Liver (tissue), 3 donors: ENCODE results near the gene ADGRG1.

Experiments
- EGR1 ChIP-seq, 2 donors: IDR thresholded peaks; 2 replicates each; pipeline ENCODE4 v1.6.1; 2016 to 2018; ENCODE audit warnings: antibody characterized with exemption in 2 of 2, low read depth in 2 of 2
- TF ChIP-seq, protein P1 (sequence below): fragments of 150-350 bp; IDR thresholded peaks from 2 replicates; pipeline ENCODE4 v1.5.1; 2017; ENCODE audit warnings: improper control_type of control experiment, low read depth, low read length; ENCODE audit not compliant: missing input control
- TF ChIP-seq, protein P2 (sequence below): IDR thresholded peaks from 2 replicates; pipeline ENCODE4 v1.6.1; 2016; ENCODE audit warnings: antibody characterized with exemption, mild to moderate bottlenecking
- donor health status: healthy.
- donor health status: healthy.

DNA sequence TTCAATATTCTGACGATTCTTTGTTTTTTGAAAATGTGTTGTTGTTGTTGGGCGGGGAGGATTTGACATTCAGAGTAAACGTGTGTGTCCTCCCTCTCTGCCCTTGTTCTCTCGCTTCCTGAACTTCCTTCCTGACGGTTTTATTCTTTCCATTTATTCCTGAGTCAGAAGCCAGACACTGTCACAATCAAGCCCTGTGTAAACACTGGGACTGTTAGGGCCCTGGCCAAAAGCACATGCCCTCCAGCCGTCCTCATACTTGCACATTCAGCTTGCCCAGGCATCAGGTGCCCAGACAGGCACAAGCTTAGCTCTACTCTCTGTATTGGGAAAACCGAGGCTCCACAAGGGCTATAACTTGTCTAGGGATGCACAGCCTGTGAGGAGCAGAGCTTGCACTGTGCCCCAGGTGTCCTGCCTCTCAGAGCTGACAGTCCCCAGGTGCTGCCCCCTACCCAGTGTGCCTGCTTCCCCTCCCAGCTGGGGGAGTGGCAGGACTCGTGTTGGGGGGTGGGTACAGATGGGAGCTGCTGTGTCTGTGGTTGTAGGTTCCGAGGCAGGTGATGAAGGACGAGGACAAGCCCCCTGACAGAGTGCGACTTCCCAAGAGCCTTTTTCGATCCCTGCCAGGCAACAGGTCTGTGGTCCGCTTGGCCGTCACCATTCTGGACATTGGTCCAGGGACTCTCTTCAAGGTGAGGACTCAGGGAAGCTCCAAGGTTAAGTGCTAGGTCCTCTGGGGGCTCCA, 49.4 kb downstream of the ADGRG1 start:
- TF ChIP-seq EGR1 (IDR thresholded peaks at IDR 0.05; ENCODE audit: low read depth in 2 of 2), result peak in 1 of 2 donors; percentile 70
- TF ChIP-seq, protein P1, sequence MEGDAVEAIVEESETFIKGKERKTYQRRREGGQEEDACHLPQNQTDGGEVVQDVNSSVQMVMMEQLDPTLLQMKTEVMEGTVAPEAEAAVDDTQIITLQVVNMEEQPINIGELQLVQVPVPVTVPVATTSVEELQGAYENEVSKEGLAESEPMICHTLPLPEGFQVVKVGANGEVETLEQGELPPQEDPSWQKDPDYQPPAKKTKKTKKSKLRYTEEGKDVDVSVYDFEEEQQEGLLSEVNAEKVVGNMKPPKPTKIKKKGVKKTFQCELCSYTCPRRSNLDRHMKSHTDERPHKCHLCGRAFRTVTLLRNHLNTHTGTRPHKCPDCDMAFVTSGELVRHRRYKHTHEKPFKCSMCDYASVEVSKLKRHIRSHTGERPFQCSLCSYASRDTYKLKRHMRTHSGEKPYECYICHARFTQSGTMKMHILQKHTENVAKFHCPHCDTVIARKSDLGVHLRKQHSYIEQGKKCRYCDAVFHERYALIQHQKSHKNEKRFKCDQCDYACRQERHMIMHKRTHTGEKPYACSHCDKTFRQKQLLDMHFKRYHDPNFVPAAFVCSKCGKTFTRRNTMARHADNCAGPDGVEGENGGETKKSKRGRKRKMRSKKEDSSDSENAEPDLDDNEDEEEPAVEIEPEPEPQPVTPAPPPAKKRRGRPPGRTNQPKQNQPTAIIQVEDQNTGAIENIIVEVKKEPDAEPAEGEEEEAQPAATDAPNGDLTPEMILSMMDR, result no peak
- TF ChIP-seq, protein P2, sequence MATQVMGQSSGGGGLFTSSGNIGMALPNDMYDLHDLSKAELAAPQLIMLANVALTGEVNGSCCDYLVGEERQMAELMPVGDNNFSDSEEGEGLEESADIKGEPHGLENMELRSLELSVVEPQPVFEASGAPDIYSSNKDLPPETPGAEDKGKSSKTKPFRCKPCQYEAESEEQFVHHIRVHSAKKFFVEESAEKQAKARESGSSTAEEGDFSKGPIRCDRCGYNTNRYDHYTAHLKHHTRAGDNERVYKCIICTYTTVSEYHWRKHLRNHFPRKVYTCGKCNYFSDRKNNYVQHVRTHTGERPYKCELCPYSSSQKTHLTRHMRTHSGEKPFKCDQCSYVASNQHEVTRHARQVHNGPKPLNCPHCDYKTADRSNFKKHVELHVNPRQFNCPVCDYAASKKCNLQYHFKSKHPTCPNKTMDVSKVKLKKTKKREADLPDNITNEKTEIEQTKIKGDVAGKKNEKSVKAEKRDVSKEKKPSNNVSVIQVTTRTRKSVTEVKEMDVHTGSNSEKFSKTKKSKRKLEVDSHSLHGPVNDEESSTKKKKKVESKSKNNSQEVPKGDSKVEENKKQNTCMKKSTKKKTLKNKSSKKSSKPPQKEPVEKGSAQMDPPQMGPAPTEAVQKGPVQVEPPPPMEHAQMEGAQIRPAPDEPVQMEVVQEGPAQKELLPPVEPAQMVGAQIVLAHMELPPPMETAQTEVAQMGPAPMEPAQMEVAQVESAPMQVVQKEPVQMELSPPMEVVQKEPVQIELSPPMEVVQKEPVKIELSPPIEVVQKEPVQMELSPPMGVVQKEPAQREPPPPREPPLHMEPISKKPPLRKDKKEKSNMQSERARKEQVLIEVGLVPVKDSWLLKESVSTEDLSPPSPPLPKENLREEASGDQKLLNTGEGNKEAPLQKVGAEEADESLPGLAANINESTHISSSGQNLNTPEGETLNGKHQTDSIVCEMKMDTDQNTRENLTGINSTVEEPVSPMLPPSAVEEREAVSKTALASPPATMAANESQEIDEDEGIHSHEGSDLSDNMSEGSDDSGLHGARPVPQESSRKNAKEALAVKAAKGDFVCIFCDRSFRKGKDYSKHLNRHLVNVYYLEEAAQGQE, result peak; percentile 69
